Liver (tissue), 9 donors: ENCODE measurements around the gene RAD23B. TPM values are rescaled to one million over a fixed set of nuclear protein-coding genes. Genes with fewer than 3 reads are reported as not detected.

Source experiments
- DNase-seq: peaks from one replicate; pipeline ENCODE4 v3.0.0-alpha.2; 2017; ENCODE audit warnings: low spot score
- H3K27ac ChIP-seq, 2 donors: one replicate each; pipeline ENCODE4 v1.7.0; 2013; ENCODE audit warnings: inconsistent platforms in 2 of 2, low read length in 2 of 2, control low read depth in 1 of 2, low read depth in 1 of 2, mild to moderate bottlenecking in 1 of 2
- H3K27me3 ChIP-seq, 4 donors: one replicate each; pipeline versions ENCODE4 v1.6.1 to v1.7.0; 2013; ENCODE audit warnings: low read length in 3 of 4, inconsistent platforms in 1 of 4, mild to moderate bottlenecking in 1 of 4, moderate library complexity in 1 of 4; ENCODE audit not compliant: control insufficient read depth in 4 of 4, insufficient read depth in 4 of 4
- H3K36me3 ChIP-seq, 4 donors: one replicate each; pipeline versions ENCODE4 v1.6.1 to v1.7.0; 2013; ENCODE audit warnings: low read length in 3 of 4, mild to moderate bottlenecking in 3 of 4, low read depth in 1 of 4, moderate library complexity in 1 of 4; ENCODE audit not compliant: control insufficient read depth in 4 of 4, insufficient read depth in 3 of 4
- H3K4me1 ChIP-seq, 4 donors: one replicate each; pipeline versions ENCODE4 v1.6.1 to v1.7.0; 2013; ENCODE audit warnings: low read length in 3 of 4, mild to moderate bottlenecking in 3 of 4, moderate library complexity in 1 of 4; ENCODE audit not compliant: control insufficient read depth in 4 of 4, insufficient read depth in 4 of 4
- H3K4me3 ChIP-seq, 3 donors: one replicate each; pipeline versions ENCODE4 v1.6.1 to v1.7.0; 2013; ENCODE audit warnings: low read length in 3 of 3, control low read depth in 1 of 3, low read depth in 1 of 3, mild to moderate bottlenecking in 1 of 3
- H3K9ac ChIP-seq, 2 donors: one replicate each; pipeline ENCODE4 v1.7.0; 2013; ENCODE audit warnings: low read length in 2 of 2, mild to moderate bottlenecking in 2 of 2, moderate library complexity in 2 of 2, control low read depth in 1 of 2, low read depth in 1 of 2
- H3K9me3 ChIP-seq, 4 donors: one replicate each; pipeline versions ENCODE4 v1.6.1 to v1.7.0; 2013; ENCODE audit warnings: low read length in 3 of 4; ENCODE audit not compliant: control insufficient read depth in 4 of 4
- ATF3 ChIP-seq: IDR thresholded peaks from 2 replicates; pipeline ENCODE4 v1.6.1; 2016; ENCODE audit warnings: antibody characterized with exemption
- EGR1 ChIP-seq, 2 donors: IDR thresholded peaks; 2 replicates each; pipeline ENCODE4 v1.6.1; 2016 to 2018; ENCODE audit warnings: antibody characterized with exemption in 2 of 2, low read depth in 2 of 2
- FOXA1 ChIP-seq: IDR thresholded peaks from 2 replicates; pipeline ENCODE4 v1.6.1; 2016; ENCODE audit warnings: antibody characterized with exemption
- FOXA2 ChIP-seq: IDR thresholded peaks from 2 replicates; pipeline ENCODE4 v1.6.1; 2016; ENCODE audit warnings: antibody characterized with exemption
- GABPA ChIP-seq, 2 donors: IDR thresholded peaks in 1 of 2; conservative IDR thresholded peaks in 1 of 2; 2 replicates each; pipeline ENCODE4 v1.6.1; 2016; ENCODE audit warnings: antibody characterized with exemption in 2 of 2, mild to moderate bottlenecking in 1 of 2, moderate library complexity in 1 of 2
- HNF4A ChIP-seq, 2 donors: conservative IDR thresholded peaks; 2 replicates each; pipeline ENCODE4 v1.6.1; 2016; ENCODE audit warnings: antibody characterized with exemption in 2 of 2, mild to moderate bottlenecking in 2 of 2
- HNF4G ChIP-seq: IDR thresholded peaks from 2 replicates; pipeline ENCODE4 v1.6.1; 2016; ENCODE audit warnings: antibody characterized with exemption
- JUND ChIP-seq, 2 donors: IDR thresholded peaks; 2 replicates each; pipeline ENCODE4 v1.6.1; 2016; ENCODE audit warnings: antibody characterized with exemption in 2 of 2
- MAX ChIP-seq: IDR thresholded peaks from 2 replicates; pipeline ENCODE4 v1.6.1; 2016; ENCODE audit warnings: antibody characterized with exemption
- NR2F2 ChIP-seq: IDR thresholded peaks from 2 replicates; pipeline ENCODE4 v1.6.1; 2016; ENCODE audit warnings: antibody characterized with exemption
- RAD21 ChIP-seq, 2 donors: IDR thresholded peaks; 2 replicates each; pipeline ENCODE4 v1.6.1; 2016; ENCODE audit warnings: antibody characterized with exemption in 2 of 2, mild to moderate bottlenecking in 2 of 2
- REST ChIP-seq: IDR thresholded peaks from 2 replicates; pipeline ENCODE4 v1.6.1; 2016; ENCODE audit warnings: antibody characterized with exemption, mild to moderate bottlenecking
- RXRA ChIP-seq, 2 donors: IDR thresholded peaks; 2 replicates each; pipeline ENCODE4 v1.6.1; 2017 to 2018; ENCODE audit warnings: antibody characterized with exemption in 2 of 2, mild to moderate bottlenecking in 1 of 2
- SP1 ChIP-seq: IDR thresholded peaks from 2 replicates; pipeline ENCODE4 v1.6.1; 2018; ENCODE audit warnings: antibody characterized with exemption, mild to moderate bottlenecking
- TAF1 ChIP-seq: conservative IDR thresholded peaks from 2 replicates; pipeline ENCODE4 v1.6.1; 2016; ENCODE audit warnings: antibody characterized with exemption, mild to moderate bottlenecking
- YY1 ChIP-seq: IDR thresholded peaks from 2 replicates; pipeline ENCODE4 v1.6.1; 2016; ENCODE audit warnings: antibody characterized with exemption, mild to moderate bottlenecking
- ZBTB33 ChIP-seq: IDR thresholded peaks from 2 replicates; pipeline ENCODE4 v1.6.1; 2016; ENCODE audit warnings: antibody characterized with exemption
- WGBS: extraction: QIAGEN DNeasy Blood & Tissue Kit; methylation state at CpG from one replicate; pipeline ENCODE4 v1.1.7; 2013; 5-methylcytosine and 5-hydroxymethylcytosine counted together
- polyA plus RNA-seq, 2 donors: library from polyadenylated mRNA; stranded (reverse) in 1 of 2; unstranded in 1 of 2; fragments of 200-250 nt in 1 of 2; fragments of >200 nt in 1 of 2; fragmentation: Nextera tagmentation in 1 of 2; extraction: Ambion mirVana in 1 of 2; gene quantifications; one replicate each; pipeline versions ENCODE4 v1.2.1 to v1.2.3, GENCODE V29; 2013 to 2015
- total RNA-seq, 2 donors: library from RNA; depleted of rRNA; stranded (reverse); fragments of >200 nt; gene quantifications; one replicate each; pipeline ENCODE4 v1.2.3, GENCODE V29; 2014
- TF ChIP-seq, protein P1 (sequence below): fragments of 150-350 bp; IDR thresholded peaks from 2 replicates; pipeline ENCODE4 v1.5.1; 2017; ENCODE audit warnings: improper control_type of control experiment, low read depth, low read length; ENCODE audit not compliant: missing input control
- donor health status: healthy.
- donor health status: healthy.
- donor health status: healthy.
- donor health status: healthy.
- donor health status: healthy.

Gene RAD23B
- total and polyA plus RNA-seq, 4 donors: 13.6 to 101 (median 61.6) TPM

GRCh38 chr9:107285286-107285685 is 2.2 kb downstream of the RAD23B start:
- no peaks in the 10 kb centered on the region for H3K9me3 ChIP-seq
- TF ChIP-seq EGR1 (IDR thresholded peaks at IDR 0.05; ENCODE audit: low read depth in 2 of 2): no peak
- TF ChIP-seq GABPA (IDR thresholded peaks at IDR 0.05 in 1 of 2, conservative IDR thresholded peaks at IDR 0.05 in 1 of 2): no peak
- TF ChIP-seq HNF4A (conservative IDR thresholded peaks at IDR 0.05): no peak
- no peak for TF ChIP-seq MAX
- no peak for TF ChIP-seq SP1
- TF ChIP-seq TAF1: no peak
- TF ChIP-seq RXRA (IDR thresholded peaks at IDR 0.05): no peak
- TF ChIP-seq FOXA2: no peak
- no peak for TF ChIP-seq ZBTB33
- no peak for TF ChIP-seq NR2F2
- TF ChIP-seq YY1: no peak
- no peak for TF ChIP-seq REST
- TF ChIP-seq HNF4G: no peak
- no peak for TF ChIP-seq FOXA1
- no peak for TF ChIP-seq ATF3
- TF ChIP-seq JUND (IDR thresholded peaks at IDR 0.05): no peak
- H3K9ac ChIP-seq: peak overlapping the region; percentile 94
- H3K4me3 ChIP-seq: peak overlapping the region; percentile 74 to 98 (median 97)
- peak overlapping the region; percentile 100 for H3K27ac ChIP-seq
- DNase-seq: no peak
- 9% methylated on average over 6 of the region's 6 CpGs for WGBS
- no peaks in the 10 kb centered on the region for H3K27me3 ChIP-seq
- H3K36me3 ChIP-seq: no peaks in the 10 kb centered on the region
- H3K4me1 ChIP-seq: peaks cover 9 to 51% (median 39%) of the 10 kb centered on the region in 4 donors

GRCh38 chr9:107286057-107286456 is 3.0 kb downstream of the RAD23B start:
- Histone ChIP-seq H3K4me3 (peak overlapping the region; percentile 74 to 98 (median 97)), H3K9ac (peak overlapping the region; percentile 94)
- TF ChIP-seq ZBTB33: no peak
- TF ChIP-seq HNF4G: no peak
- peak in 1 of 2 donors; percentile 12 for TF ChIP-seq RXRA (IDR thresholded peaks at IDR 0.05)
- no peak for TF ChIP-seq MAX
- TF ChIP-seq RAD21 (IDR thresholded peaks at IDR 0.05): peak in 1 of 2 donors; percentile 9
- no peak for TF ChIP-seq TAF1
- peak; percentile 71 for TF ChIP-seq YY1
- TF ChIP-seq EGR1 (IDR thresholded peaks at IDR 0.05; ENCODE audit: low read depth in 2 of 2): no peak
- TF ChIP-seq SP1: no peak
- TF ChIP-seq, protein P1, sequence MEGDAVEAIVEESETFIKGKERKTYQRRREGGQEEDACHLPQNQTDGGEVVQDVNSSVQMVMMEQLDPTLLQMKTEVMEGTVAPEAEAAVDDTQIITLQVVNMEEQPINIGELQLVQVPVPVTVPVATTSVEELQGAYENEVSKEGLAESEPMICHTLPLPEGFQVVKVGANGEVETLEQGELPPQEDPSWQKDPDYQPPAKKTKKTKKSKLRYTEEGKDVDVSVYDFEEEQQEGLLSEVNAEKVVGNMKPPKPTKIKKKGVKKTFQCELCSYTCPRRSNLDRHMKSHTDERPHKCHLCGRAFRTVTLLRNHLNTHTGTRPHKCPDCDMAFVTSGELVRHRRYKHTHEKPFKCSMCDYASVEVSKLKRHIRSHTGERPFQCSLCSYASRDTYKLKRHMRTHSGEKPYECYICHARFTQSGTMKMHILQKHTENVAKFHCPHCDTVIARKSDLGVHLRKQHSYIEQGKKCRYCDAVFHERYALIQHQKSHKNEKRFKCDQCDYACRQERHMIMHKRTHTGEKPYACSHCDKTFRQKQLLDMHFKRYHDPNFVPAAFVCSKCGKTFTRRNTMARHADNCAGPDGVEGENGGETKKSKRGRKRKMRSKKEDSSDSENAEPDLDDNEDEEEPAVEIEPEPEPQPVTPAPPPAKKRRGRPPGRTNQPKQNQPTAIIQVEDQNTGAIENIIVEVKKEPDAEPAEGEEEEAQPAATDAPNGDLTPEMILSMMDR: no peak
- no peak for TF ChIP-seq FOXA1
- no peak for TF ChIP-seq JUND (IDR thresholded peaks at IDR 0.05)
- no peak for TF ChIP-seq REST
- TF ChIP-seq NR2F2: no peak

More at GRCh38 chr9:107286057-107286456, 3.0 kb downstream of the RAD23B start:
- Histone ChIP-seq H3K27ac (peak overlapping the region; percentile 29 to 52), H3K9me3 (no peaks in the 10 kb centered on the region), H3K27me3 (no peaks in the 10 kb centered on the region), H3K36me3 (no peaks in the 10 kb centered on the region), H3K4me1 (peaks cover 4 to 55% (median 44%) of the 10 kb centered on the region in 4 donors)
- DNase-seq: no peak
- WGBS: 25% methylated on average over 2 of the region's 2 CpGs
